GM12873 (cell line): ENCODE measurements around the gene FGD5.

Experiments used
- CTCF ChIP-seq: IDR thresholded peaks from 2 replicates; pipeline ENCODE4 v1.5.1; 2012; ENCODE audit warnings: low read depth, mild to moderate bottlenecking, moderate library complexity, low read length, control low read depth; ENCODE audit not compliant: insufficient read depth; ENCODE audit errors: missing control alignments

The FGD5 gene

DNA sequence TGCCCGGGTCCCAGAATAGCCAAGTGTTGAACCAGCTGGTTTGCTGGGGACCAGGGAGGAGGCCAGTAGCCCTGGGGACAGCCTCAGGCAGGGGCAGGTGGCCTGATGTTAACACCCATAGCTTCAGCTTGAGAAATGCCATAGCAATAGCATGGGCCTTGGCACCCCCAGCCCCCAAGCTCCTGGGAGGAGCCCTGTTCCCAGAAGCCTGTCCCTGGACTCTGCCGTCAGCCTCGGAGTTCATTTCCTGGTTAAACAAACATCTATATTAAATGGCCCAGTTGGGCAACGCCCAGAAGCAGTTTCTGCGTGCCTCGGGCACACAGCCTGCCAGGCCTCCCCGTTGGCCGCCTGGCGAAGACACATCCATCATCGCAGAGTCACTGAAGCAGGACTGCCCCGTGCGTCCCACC is 58.2 kb downstream of the FGD5 start:
- TF ChIP-seq CTCF = no peak

- TF ChIP-seq CTCF = no peak
These were observed 58.7 kb downstream of the FGD5 start for GRCh38 chr3:14877469-14877868.

DNA sequence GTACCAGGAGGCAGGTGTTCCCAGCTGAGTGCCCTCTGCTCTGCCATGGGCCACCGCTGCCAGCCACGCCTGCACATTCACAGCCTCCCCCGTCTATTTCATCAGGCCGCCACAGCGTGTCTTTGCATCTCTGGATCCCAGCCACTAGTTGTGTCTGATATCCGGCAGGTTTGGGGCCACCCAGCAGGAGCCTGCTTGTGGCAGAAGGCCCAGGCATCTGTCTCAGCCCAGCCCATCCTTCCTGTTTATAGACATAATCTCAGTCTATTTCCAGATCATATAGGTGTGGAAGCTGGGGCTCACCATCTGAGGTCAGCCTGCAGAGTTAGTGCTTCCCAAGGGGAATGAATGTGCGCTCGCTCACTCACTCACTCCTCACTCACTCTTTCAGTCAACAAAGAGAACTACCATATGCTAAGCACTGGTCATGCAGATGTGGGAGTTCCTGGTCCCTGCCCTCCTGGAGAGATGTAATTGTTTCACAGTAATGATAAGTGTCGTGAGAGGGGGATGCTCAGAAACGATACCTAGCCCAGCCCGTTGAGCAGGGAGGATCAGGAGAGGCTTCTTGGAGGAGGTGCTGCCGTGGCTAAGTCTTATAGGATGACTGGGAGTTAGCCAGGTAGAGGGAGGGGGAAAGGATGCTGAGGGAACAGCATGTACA is 60.6 kb downstream of the FGD5 start:
- TF ChIP-seq CTCF = no peak

DNA sequence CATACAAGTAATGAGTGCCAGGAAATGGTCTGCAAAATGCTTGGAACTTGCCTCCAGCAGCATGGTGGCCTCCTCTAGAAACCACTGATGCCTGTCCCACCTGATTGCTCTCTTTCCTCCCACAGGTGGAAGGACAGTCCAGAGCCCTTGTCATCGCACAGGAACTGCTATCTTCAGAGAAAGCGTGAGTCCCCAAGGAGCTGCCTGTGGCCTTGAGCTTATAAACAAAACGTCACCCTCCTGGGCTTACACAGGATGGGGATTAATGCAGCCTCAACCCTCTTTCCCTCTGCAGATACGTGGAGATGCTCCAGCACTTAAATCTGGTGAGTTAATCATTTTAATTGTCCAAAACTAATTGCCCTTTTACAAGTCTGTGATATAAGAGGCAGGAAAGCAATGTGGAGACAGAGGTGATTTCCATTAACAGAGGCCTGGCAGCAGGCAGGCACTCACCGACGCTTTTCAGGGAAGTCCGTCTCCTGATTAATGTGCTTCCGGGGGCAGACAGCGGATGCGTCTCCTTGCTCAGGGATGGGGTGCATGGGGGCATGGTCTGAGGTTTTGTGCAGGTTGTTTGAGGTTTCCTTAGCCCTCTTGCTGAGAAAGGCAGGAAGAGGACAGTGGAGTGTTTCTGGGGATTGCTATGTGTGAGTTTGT is 61.8 kb downstream of the FGD5 start:
- TF ChIP-seq CTCF = no peak

- TF ChIP-seq CTCF = no peak
These were observed 64.5 kb downstream of the FGD5 start for GRCh38 chr3:14883226-14883625.

DNA sequence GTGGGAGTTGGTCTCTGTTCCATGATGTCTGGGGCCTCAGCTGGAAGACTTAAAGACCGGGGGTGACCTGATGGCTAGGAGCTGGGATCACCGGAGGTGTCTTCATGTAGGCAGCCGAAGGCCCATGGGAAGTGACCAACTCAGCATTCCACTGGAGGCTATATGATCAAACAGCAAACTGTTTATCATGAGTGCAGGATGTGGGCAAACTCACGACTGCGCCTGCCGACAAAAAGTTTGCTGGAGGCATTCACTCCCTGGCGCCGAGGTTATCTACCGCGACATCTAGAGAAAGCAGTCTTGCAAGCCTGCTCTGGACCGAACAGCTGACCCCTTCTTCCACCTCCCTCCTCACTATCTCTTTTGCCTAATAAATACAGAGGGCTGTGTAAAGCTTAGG is 65.9 kb downstream of the FGD5 start:
- no peak for TF ChIP-seq CTCF

- no peak for TF ChIP-seq CTCF
These were observed 66.5 kb downstream of the FGD5 start for GRCh38 chr3:14885307-14885706.
